ENCODE measurements around the gene PSMD14.

GRCh38 chr2:161321944-161322648 lies 13.9 kb downstream of the PSMD14 start:
- TF ChIP-seq CTCF (conservative IDR thresholded peaks at IDR 0.05; ENCODE audit: low read depth, low read length) (no peak), EZH2 (IDR thresholded peaks at IDR 0.05; ENCODE audit: borderline replicate concordance, low read depth, low read length, poor library complexity, severe bottlenecking) (no peak)
